GM10266 (cell line): Measurements from ENCODE around the gene BCL2.
"Not testable (repeated sequence)": the region's sequence is repeated elsewhere in the genome, so short reads cannot be mapped to it uniquely, and the experiment has no call there.

Experiments used
- DNase-seq: peaks from one replicate; pipeline ENCODE4 v3.0.0; 2012; ENCODE audit errors: extremely low spot score
- CTCF ChIP-seq: IDR thresholded peaks from 2 replicates; pipeline ENCODE4 v1.5.1; 2012; ENCODE audit warnings: mild to moderate bottlenecking, low read depth; ENCODE audit not compliant: control insufficient read depth, insufficient read depth; ENCODE audit errors: missing control alignments

The BCL2 gene

GRCh38 chr18:63197246-63197869 is 122.2 kb downstream of the BCL2 start:
- no peak for DNase-seq
- TF ChIP-seq CTCF = no peak

- no peak for DNase-seq
- no peak for TF ChIP-seq CTCF
These were observed 124.0 kb downstream of the BCL2 start for GRCh38 chr18:63195326-63196159.

GRCh38 chr18:63192885-63193349 is 126.7 kb downstream of the BCL2 start:
- no peak for TF ChIP-seq CTCF
- DNase-seq = no peak

- TF ChIP-seq CTCF = no peak
- DNase-seq = no peak
These were observed 127.3 kb downstream of the BCL2 start for GRCh38 chr18:63192126-63192884.

- DNase-seq = no peak
- no peak for TF ChIP-seq CTCF
These were observed 128.2 kb downstream of the BCL2 start for GRCh38 chr18:63191413-63191812.

GRCh38 chr18:63190838-63191237 is 128.7 kb downstream of the BCL2 start:
- not testable (repeated sequence) for DNase-seq

GRCh38 chr18:63189817-63190216 is 129.8 kb downstream of the BCL2 start:
- no peak for DNase-seq
- TF ChIP-seq CTCF = no peak
